SK-N-SH treated with all-trans-retinoic acid at 6 μM for 48 hours (cell line): ENCODE data around the gene HCN4.

ENCODE experiments used
- ATAC-seq: fragments of 200-7000 bp; cut with Tn5 transposase; 3 replicates; pipeline ENCODE4 v1.9.1; 2020; ENCODE audit warnings: mild to moderate bottlenecking, moderate library complexity
- ARNTL ChIP-seq: fragments of 450-650 bp; formaldehyde crosslinking; IDR thresholded peaks from 2 replicates; pipeline ENCODE4 v1.5.0; 2020; ENCODE audit warnings: low read depth, mild to moderate bottlenecking, moderate library complexity, borderline replicate concordance
- CSDC2 ChIP-seq: fragments of 250-450 bp; sonication (Bioruptor Pico); IDR thresholded peaks from 2 replicates; pipeline ENCODE4 v1.5.0; 2020; ENCODE audit warnings: mild to moderate bottlenecking, moderate library complexity
- GLIS3 ChIP-seq: fragments of 250-450 bp; sonication (Bioruptor Pico); IDR thresholded peaks from 2 replicates; pipeline ENCODE4 v1.5.0; 2020; ENCODE audit warnings: mild to moderate bottlenecking, moderate library complexity
- ISL1 ChIP-seq: fragments of 250-450 bp; sonication (Bioruptor Pico); IDR thresholded peaks from 2 replicates; pipeline ENCODE4 v2.1.2; 2022; ENCODE audit warnings: mild to moderate bottlenecking, moderate library complexity
- POU6F1 ChIP-seq: fragments of 250-450 bp; sonication (Bioruptor Pico); IDR thresholded peaks from 2 replicates; pipeline ENCODE4 v1.8.0; 2021; ENCODE audit warnings: low read depth, mild to moderate bottlenecking, moderate library complexity, borderline replicate concordance
- RARB ChIP-seq: fragments of 250-450 bp; sonication (Bioruptor Pico); IDR thresholded peaks from 2 replicates; pipeline ENCODE4 v1.8.0; 2021; ENCODE audit warnings: mild to moderate bottlenecking, moderate library complexity
- TCF4 ChIP-seq: fragments of 250-450 bp; sonication (Bioruptor Pico); IDR thresholded peaks from 2 replicates; pipeline ENCODE4 v1.8.0; 2021; ENCODE audit warnings: mild to moderate bottlenecking, moderate library complexity, borderline replicate concordance
- TOX ChIP-seq: fragments of 250-450 bp; sonication (Bioruptor Pico); IDR thresholded peaks from 2 replicates; pipeline ENCODE4 v1.8.0; 2021; ENCODE audit warnings: mild to moderate bottlenecking, moderate library complexity, borderline replicate concordance
- TSHZ2 ChIP-seq: fragments of 250-450 bp; sonication (Bioruptor Pico); IDR thresholded peaks from 2 replicates; pipeline ENCODE4 v1.5.0; 2020; ENCODE audit warnings: mild to moderate bottlenecking, moderate library complexity
- ZFP3 ChIP-seq: fragments of 250-450 bp; sonication (Bioruptor Pico); IDR thresholded peaks from 2 replicates; pipeline ENCODE4 v1.5.0; 2020; ENCODE audit warnings: mild to moderate bottlenecking, moderate library complexity
- ZFP30 ChIP-seq: fragments of 450-650 bp; formaldehyde crosslinking; IDR thresholded peaks from 2 replicates; pipeline ENCODE4 v1.5.0; 2022; ENCODE audit warnings: mild to moderate bottlenecking, moderate library complexity
- ZNF70 ChIP-seq: fragments of 450-650 bp; formaldehyde crosslinking; IDR thresholded peaks from 2 replicates; pipeline ENCODE4 v1.5.0; 2020; ENCODE audit warnings: mild to moderate bottlenecking, moderate library complexity
- TF ChIP-seq, protein P1 (sequence below): fragments of 250-450 bp; sonication (Bioruptor Pico); IDR thresholded peaks from 2 replicates; pipeline ENCODE4 v1.5.1; 2021; ENCODE audit warnings: mild to moderate bottlenecking, moderate library complexity

HCN4 gene

GRCh38 chr15:73367624-73368300 is 996 bp downstream of the HCN4 start:
- ATAC-seq = no peak
- TF ChIP-seq, protein P1, sequence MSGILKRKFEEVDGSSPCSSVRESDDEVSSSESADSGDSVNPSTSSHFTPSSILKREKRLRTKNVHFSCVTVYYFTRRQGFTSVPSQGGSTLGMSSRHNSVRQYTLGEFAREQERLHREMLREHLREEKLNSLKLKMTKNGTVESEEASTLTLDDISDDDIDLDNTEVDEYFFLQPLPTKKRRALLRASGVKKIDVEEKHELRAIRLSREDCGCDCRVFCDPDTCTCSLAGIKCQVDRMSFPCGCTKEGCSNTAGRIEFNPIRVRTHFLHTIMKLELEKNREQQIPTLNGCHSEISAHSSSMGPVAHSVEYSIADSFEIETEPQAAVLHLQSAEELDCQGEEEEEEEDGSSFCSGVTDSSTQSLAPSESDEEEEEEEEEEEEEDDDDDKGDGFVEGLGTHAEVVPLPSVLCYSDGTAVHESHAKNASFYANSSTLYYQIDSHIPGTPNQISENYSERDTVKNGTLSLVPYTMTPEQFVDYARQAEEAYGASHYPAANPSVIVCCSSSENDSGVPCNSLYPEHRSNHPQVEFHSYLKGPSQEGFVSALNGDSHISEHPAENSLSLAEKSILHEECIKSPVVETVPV (CRISPR knock-in tag) = no peak
- TF ChIP-seq ZFP3 (CRISPR knock-in tag) = no peak
- TF ChIP-seq POU6F1 (CRISPR knock-in tag) = no peak

GRCh38 chr15:73366766-73367623 is 1.8 kb downstream of the HCN4 start:
- no peak; the same call in 2 of the 3 replicates for ATAC-seq
- TF ChIP-seq TCF4 (CRISPR knock-in tag) = no peak
- no peak for TF ChIP-seq TOX
- TF ChIP-seq ZFP30 (CRISPR knock-in tag) = no peak
- TF ChIP-seq ARNTL = no peak
- no peak for TF ChIP-seq GLIS3 (CRISPR knock-in tag)
- TF ChIP-seq, all 23 proteins: peak for 0

DNA sequence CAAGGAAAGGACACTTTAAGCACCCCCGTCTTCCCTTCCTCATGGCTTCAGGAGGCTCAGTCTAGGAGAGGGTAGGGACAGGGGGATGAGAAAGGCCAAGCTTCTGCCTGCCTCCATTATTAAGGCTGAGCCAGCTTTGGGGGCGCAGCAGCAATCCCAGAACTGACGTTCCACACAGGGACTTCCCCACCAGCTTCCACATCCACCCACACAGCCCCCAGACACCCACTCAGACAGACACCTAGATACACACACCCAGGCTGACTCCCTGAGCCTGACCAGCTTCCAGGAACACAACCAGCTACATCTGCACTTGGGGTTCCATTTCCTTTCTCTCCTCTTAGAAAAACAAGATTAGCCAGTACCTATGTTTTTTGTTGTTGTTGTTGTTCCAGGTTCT is 4.7 kb downstream of the HCN4 start:
- TF ChIP-seq GLIS3 (CRISPR knock-in tag) (no peak), TCF4 (CRISPR knock-in tag) (no peak), ZNF70 (no peak), TSHZ2 (CRISPR knock-in tag) (no peak)
- no peak for ATAC-seq

DNA sequence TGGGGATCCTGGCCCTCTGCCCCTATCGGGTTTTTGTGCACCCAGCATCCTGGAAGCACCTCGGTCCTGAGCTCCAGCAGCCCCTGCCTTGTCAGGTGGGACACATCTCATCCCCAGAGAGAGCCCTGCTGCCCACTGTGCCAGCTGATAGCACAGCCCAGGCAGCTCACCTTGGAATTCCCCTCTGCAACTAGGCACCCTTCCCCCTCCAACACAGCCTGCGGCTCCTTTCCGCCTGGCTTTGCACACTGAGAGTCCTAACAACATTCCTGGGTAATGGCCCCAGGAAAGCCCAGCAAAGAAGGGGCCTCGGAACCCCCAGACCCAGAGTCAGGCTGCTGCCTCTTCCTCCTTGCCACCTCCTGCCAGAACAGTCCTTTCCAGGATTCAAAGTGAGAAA is 5.9 kb downstream of the HCN4 start:
- ATAC-seq = no peak

More for the DNA sequence above, 5.9 kb downstream of the HCN4 start:
- TF ChIP-seq ZFP3 (CRISPR knock-in tag) (no peak), ARNTL (no peak), ZFP30 (CRISPR knock-in tag) (no peak), ZNF70 (no peak), ISL1 (CRISPR knock-in tag) (no peak), TSHZ2 (CRISPR knock-in tag) (no peak), RARB (CRISPR knock-in tag) (no peak), CSDC2 (no peak)
- TF ChIP-seq, protein P1 (CRISPR knock-in tag) = no peak
